H9 (cell line): ENCODE measurements around the gene TMEM205. TPM values are rescaled to one million over a fixed set of nuclear protein-coding genes. Genes with fewer than 3 reads are reported as not detected.

ENCODE experiments used
- DNase-seq: peaks from one replicate; pipeline ENCODE4 v3.0.0-alpha.2; 2017
- H2AFZ ChIP-seq: one replicate; pipeline ENCODE4 v1.6.1; 2013; ENCODE audit warnings: mild to moderate bottlenecking, low read length, control low read depth, moderate library complexity
- H2AK5ac ChIP-seq: 2 replicates; pipeline ENCODE4 v1.6.1; 2013; ENCODE audit warnings: low read length, control low read depth, mixed read lengths; ENCODE audit not compliant: insufficient read length
- H2BK120ac ChIP-seq: one replicate; pipeline ENCODE4 v1.6.1; 2013; ENCODE audit warnings: low read depth, mild to moderate bottlenecking, low read length, control low read depth, inconsistent platforms; ENCODE audit not compliant: poor library complexity, severe bottlenecking
- H2BK12ac ChIP-seq: 2 replicates; pipeline ENCODE4 v1.6.1; 2013; ENCODE audit warnings: low read length, control low read depth, mixed read lengths, low read depth; ENCODE audit not compliant: insufficient read length
- H2BK15ac ChIP-seq: 2 replicates; pipeline ENCODE4 v1.6.1; 2013; ENCODE audit warnings: low read depth, low read length, control low read depth
- H2BK20ac ChIP-seq: one replicate; pipeline ENCODE4 v1.6.1; 2013; ENCODE audit warnings: low read depth, mild to moderate bottlenecking, low read length, control low read depth, inconsistent platforms; ENCODE audit not compliant: poor library complexity, severe bottlenecking
- H2BK5ac ChIP-seq: 2 replicates; pipeline ENCODE4 v1.6.1; 2013; ENCODE audit warnings: low read length, control low read depth, mixed read lengths; ENCODE audit not compliant: insufficient read length
- H3K14ac ChIP-seq: 2 replicates; pipeline ENCODE4 v1.6.1; 2013; ENCODE audit warnings: low read length, control low read depth; ENCODE audit not compliant: insufficient read depth
- H3K18ac ChIP-seq: 2 replicates; pipeline ENCODE4 v1.6.1; 2013; ENCODE audit warnings: low read depth, mild to moderate bottlenecking, mixed read lengths, low read length, control low read depth; ENCODE audit not compliant: insufficient read length
- H3K23ac ChIP-seq: 2 replicates; pipeline ENCODE4 v1.6.1; 2013; ENCODE audit warnings: low read length, control low read depth, mixed read lengths, low read depth; ENCODE audit not compliant: insufficient read length
- H3K23me2 ChIP-seq: 2 replicates; pipeline ENCODE4 v1.6.1; 2013; ENCODE audit warnings: low read depth, mild to moderate bottlenecking, mixed read lengths, low read length, control low read depth; ENCODE audit not compliant: insufficient read length, poor library complexity, severe bottlenecking
- H3K27ac ChIP-seq: 2 replicates; pipeline ENCODE4 v1.5.1; 2013; ENCODE audit warnings: low read length, control low read depth, mixed read lengths, low read depth; ENCODE audit not compliant: insufficient read length
- H3K27me3 ChIP-seq: 2 replicates; pipeline ENCODE4 v1.6.1; 2013; ENCODE audit warnings: low read length, control low read depth, inconsistent platforms; ENCODE audit not compliant: insufficient read depth
- H3K4ac ChIP-seq: 2 replicates; pipeline ENCODE4 v1.6.1; 2013; ENCODE audit warnings: low read depth, mild to moderate bottlenecking, control low read depth, inconsistent platforms, low read length, moderate library complexity
- H3K4me1 ChIP-seq: 2 replicates; pipeline ENCODE4 v1.6.1; 2013; ENCODE audit warnings: low read length, control low read depth, inconsistent platforms; ENCODE audit not compliant: insufficient read depth
- H3K4me2 ChIP-seq: 2 replicates; pipeline ENCODE4 v1.6.1; 2013; ENCODE audit warnings: low read length, control low read depth, mixed read lengths; ENCODE audit not compliant: insufficient read length, insufficient read depth
- H3K56ac ChIP-seq: 2 replicates; pipeline ENCODE4 v1.6.1; 2013; ENCODE audit warnings: low read depth, mild to moderate bottlenecking, mixed read lengths, low read length, control low read depth; ENCODE audit not compliant: insufficient read length
- H3K79me1 ChIP-seq: 2 replicates; pipeline ENCODE4 v1.6.1; 2013; ENCODE audit warnings: low read depth, mild to moderate bottlenecking, moderate library complexity, low read length, control low read depth, inconsistent platforms; ENCODE audit not compliant: insufficient read depth, poor library complexity, severe bottlenecking
- H3K79me2 ChIP-seq: 2 replicates; pipeline ENCODE4 v1.6.1; 2013; ENCODE audit warnings: low read length, control low read depth, inconsistent platforms; ENCODE audit not compliant: insufficient read depth
- H3K9ac ChIP-seq: 2 replicates; pipeline ENCODE4 v1.6.1; 2013; ENCODE audit warnings: low read length, control low read depth, mixed read lengths; ENCODE audit not compliant: insufficient read length; ENCODE audit errors: extremely low read depth
- H3K9me3 ChIP-seq: one replicate; pipeline ENCODE4 v1.6.1; 2013; ENCODE audit warnings: low read depth, low read length, inconsistent platforms; ENCODE audit not compliant: control insufficient read depth
- H3T11ph ChIP-seq: one replicate; pipeline ENCODE4 v1.6.1; 2013; ENCODE audit warnings: mild to moderate bottlenecking, low read length, control low read depth, inconsistent platforms
- H4K20me1 ChIP-seq: one replicate; pipeline ENCODE4 v1.6.1; 2013; ENCODE audit not compliant: control insufficient read depth, insufficient read length, insufficient read depth
- H4K5ac ChIP-seq: 2 replicates; pipeline ENCODE4 v1.6.1; 2013; ENCODE audit warnings: low read depth, mild to moderate bottlenecking, mixed read lengths, low read length, control low read depth; ENCODE audit not compliant: insufficient read length
- H4K8ac ChIP-seq: replicated peaks from 2 replicates; pipeline ENCODE4 v1.6.1; 2013; ENCODE audit warnings: low read length, control low read depth, mixed read lengths, low read depth; ENCODE audit not compliant: insufficient read length
- H4K91ac ChIP-seq: 2 replicates; pipeline ENCODE4 v1.6.1; 2013; ENCODE audit warnings: low read depth, mild to moderate bottlenecking, moderate library complexity, mixed read lengths, low read length, control low read depth; ENCODE audit not compliant: insufficient read length
- H3K27ac Mint-ChIP-seq, 3 experiments: 2 replicates in 2 of 3; 3 replicates in 1 of 3; pipeline ENCODE4 v1.8.0; 2020 to 2021; ENCODE audit warnings: mixed read lengths in 3 of 3, mild to moderate bottlenecking in 1 of 3, moderate library complexity in 1 of 3
- H3K27me3 Mint-ChIP-seq: 2 replicates; pipeline ENCODE4 v1.8.0; 2021; ENCODE audit warnings: low read depth, mild to moderate bottlenecking, moderate library complexity, mixed read lengths
- H3K36me3 Mint-ChIP-seq, 3 experiments: 2 replicates in 2 of 3; 3 replicates in 1 of 3; pipeline ENCODE4 v1.8.0; 2020 to 2021; ENCODE audit warnings: low read depth in 3 of 3, mixed read lengths in 3 of 3; ENCODE audit not compliant: insufficient read depth in 1 of 3
- H3K4me1 Mint-ChIP-seq, 2 experiments: 2 replicates each; pipeline ENCODE4 v1.8.0; 2020; ENCODE audit warnings: mixed read lengths in 2 of 2
- H3K4me3 Mint-ChIP-seq, 2 experiments: 2 replicates in 1 of 2; 3 replicates in 1 of 2; pipeline ENCODE4 v1.8.0; 2020 to 2021; ENCODE audit warnings: mild to moderate bottlenecking in 2 of 2, mixed read lengths in 2 of 2, moderate library complexity in 1 of 2
- H3K9me3 Mint-ChIP-seq, 2 experiments: 2 replicates in 1 of 2; 3 replicates in 1 of 2; pipeline ENCODE4 v1.8.0; 2020; ENCODE audit warnings: mild to moderate bottlenecking in 2 of 2, mixed read lengths in 2 of 2, moderate library complexity in 1 of 2
- CTCF ChIP-seq: fragments of 200-600 bp; sonication (generic); conservative IDR thresholded peaks from 3 replicates; pipeline ENCODE4 v1.8.0; 2021; ENCODE audit warnings: antibody characterized with exemption, mild to moderate bottlenecking
- WGBS: extraction: QIAGEN DNeasy Blood & Tissue Kit; methylation state at CpG from one replicate; pipeline ENCODE4 v1.1.7; 2013; ENCODE audit warnings: missing lambda C conversion rate, low lambda C conversion rate, mixed read lengths; ENCODE audit not compliant: insufficient read length; ENCODE audit errors: extremely low coverage; 5-methylcytosine and 5-hydroxymethylcytosine counted together
- total RNA-seq: library from RNA; stranded (reverse); gene quantifications from 2 replicates; pipeline ENCODE4 v1.2.1, GENCODE V29; 2021

Gene TMEM205
- total RNA-seq, 1 experiment from 2014 or later, result 69.7 TPM

- H2BK5ac ChIP-seq, result no peak overlapping the region
- peaks cover 8 to 38% (median 34%) of the 10 kb centered on the region in 3 experiments; a peak in 6 of 7 replicates for H3K36me3 Mint-ChIP-seq
- H3K27ac Mint-ChIP-seq, result no peak overlapping the region
- H3K27ac ChIP-seq, result no peak overlapping the region
- H2BK120ac ChIP-seq, result no peak overlapping the region
- no peaks in the 10 kb centered on the region for H3K9me3 ChIP-seq
- H3T11ph ChIP-seq, result no peak overlapping the region
- no peaks in the 10 kb centered on the region for H4K20me1 ChIP-seq
- no peak overlapping the region for H2AK5ac ChIP-seq
- no peaks in the 10 kb centered on the region for H3K27me3 Mint-ChIP-seq
- no peaks in the 10 kb centered on the region for H3K4me1 Mint-ChIP-seq
- no peaks in the 10 kb centered on the region; a peak in 1 of 5 replicates for H3K9me3 Mint-ChIP-seq
- no CpG with 5 or more reads among the region's 4 CpGs for WGBS
- H2BK12ac ChIP-seq, result no peak overlapping the region
- H3K79me1 ChIP-seq, result no peaks in the 10 kb centered on the region
- H3K79me2 ChIP-seq, result no peaks in the 10 kb centered on the region
- no peaks in the 10 kb centered on the region for H3K23me2 ChIP-seq
- H4K5ac ChIP-seq, result no peak overlapping the region
- no peak overlapping the region for H2BK20ac ChIP-seq
- H3K9ac ChIP-seq, result no peak overlapping the region
- no peak overlapping the region for H3K4me2 ChIP-seq
- no peak overlapping the region for H2AFZ ChIP-seq
- H3K4me3 Mint-ChIP-seq, result no peak overlapping the region
- no peak overlapping the region for H3K18ac ChIP-seq
- no peak overlapping the region for H3K23ac ChIP-seq
- H4K8ac ChIP-seq, result no peak overlapping the region
- H3K14ac ChIP-seq, result no peak overlapping the region
- no peak for DNase-seq
- H3K4ac ChIP-seq, result no peak overlapping the region
- no peaks in the 10 kb centered on the region for H3K27me3 ChIP-seq
- no peak overlapping the region for H3K56ac ChIP-seq
- no peak overlapping the region for H4K91ac ChIP-seq
- H2BK15ac ChIP-seq, result no peak overlapping the region
- H3K4me1 ChIP-seq, result no peaks in the 10 kb centered on the region
- no peak for TF ChIP-seq CTCF
These were observed 15.9 kb downstream of the TMEM205 start for GRCh38 chr19:11330127-11330526.
